GM12878 (cell line): Measurements from ENCODE around the gene PCSK5. TPM values are rescaled to one million over a fixed set of nuclear protein-coding genes. Genes with fewer than 3 reads are reported as not detected.

Experiments
- ATAC-seq: fragments of 200-7000 bp; cut with Tn5 transposase; 3 replicates; pipeline ENCODE4 v1.9.1; 2020; ENCODE audit warnings: mild to moderate bottlenecking, moderate library complexity
- BruUV-seq: library from RNA; stranded (reverse); fragments of 400-500 nt; replicated peaks from 2 replicates; lab custom pipeline; 2021; lab: Mats Ljungman, UMichigan
- CTCF ChIA-PET: fragments of 300-600 bp; sonication (Branson Sonifier 250); formaldehyde crosslinking; extraction: SDS; loops from one replicate; lab custom pipeline; 2021; ENCODE audit warnings: inconsistent platforms; lab: Yijun Ruan, JAX
- POLR2A ChIA-PET: fragments of 350-600 bp; formaldehyde crosslinking; extraction: SDS; loops from one replicate; lab custom pipeline; 2021; ENCODE audit warnings: inconsistent platforms; lab: Charles Lee
- RAD21 ChIA-PET: fragments of 300-600 bp; sonication (Branson Sonifier 250); formaldehyde crosslinking; loops from one replicate; lab custom pipeline; 2023; ENCODE audit warnings: antibody characterized with exemption; ENCODE audit not compliant: unreplicated experiment; lab: Charles Lee
- SMC1A ChIA-PET: fragments of 300-600 bp; sonication (Branson Sonifier 250); formaldehyde crosslinking; loops from one replicate; lab custom pipeline; 2023; ENCODE audit not compliant: unreplicated experiment, uncharacterized antibody; lab: Charles Lee
- DNase-seq: peaks from one replicate; pipeline ENCODE4 v3.0.0-alpha.2; 2011; ENCODE audit warnings: low read depth, low spot score
- FAIRE-seq: peaks from 3 replicates; lab custom pipeline; 2011; peaks lifted over from hg19 to GRCh38; lab: Jason Lieb, UNC
- H2AFZ ChIP-seq: 2 replicates; pipeline ENCODE4 v1.6.0; 2011; ENCODE audit warnings: low read depth, low read length, control low read depth; ENCODE audit not compliant: control insufficient read depth
- H3K27ac ChIP-seq: 2 replicates; pipeline ENCODE4 v1.5.1; 2011; ENCODE audit warnings: control low read depth; ENCODE audit not compliant: control insufficient read depth, insufficient read depth
- H3K27me3 ChIP-seq, 2 experiments: replicated peaks in 1 of 2; 2 replicates each; pipeline versions ENCODE4 v1.6.0 to v1.6.1; 2011; ENCODE audit warnings: low read length in 1 of 2; ENCODE audit not compliant: control insufficient read depth in 2 of 2, insufficient read depth in 2 of 2
- H3K36me3 ChIP-seq, 2 experiments: 2 replicates each; pipeline ENCODE4 v1.5.1; 2011; ENCODE audit warnings: low read length in 1 of 2; ENCODE audit not compliant: control insufficient read depth in 2 of 2, insufficient read depth in 2 of 2
- H3K4me1 ChIP-seq: 2 replicates; pipeline ENCODE4 v1.6.1; 2011; ENCODE audit warnings: mild to moderate bottlenecking, low read length, moderate library complexity, mixed read lengths; ENCODE audit not compliant: control insufficient read depth, insufficient read depth
- H3K4me2 ChIP-seq: 2 replicates; pipeline ENCODE4 v1.6.0; 2011; ENCODE audit warnings: control low read depth; ENCODE audit not compliant: control insufficient read depth, insufficient read depth
- H3K4me3 ChIP-seq: fragments of 200-600 bp; sonication (generic); 2 replicates; pipeline ENCODE4 v1.5.1; 2016
- H3K79me2 ChIP-seq: 2 replicates; pipeline ENCODE4 v1.6.0; 2011; ENCODE audit warnings: low read length; ENCODE audit not compliant: control insufficient read depth, insufficient read depth
- H3K9ac ChIP-seq: 2 replicates; pipeline ENCODE4 v1.8.0; 2011; ENCODE audit warnings: low read length, control low read depth, mixed read lengths; ENCODE audit not compliant: control insufficient read depth, insufficient read depth
- H3K9me3 ChIP-seq: replicated peaks from 3 replicates; pipeline ENCODE4 v1.5.1; 2011; ENCODE audit warnings: mild to moderate bottlenecking, low read length; ENCODE audit not compliant: control insufficient read depth, insufficient read depth
- H4K20me1 ChIP-seq: 2 replicates; pipeline ENCODE4 v1.6.0; 2011; ENCODE audit not compliant: control insufficient read depth, insufficient read depth
- ASH2L ChIP-seq: fragments of 300-600, 200-600 bp; sonication (generic); IDR thresholded peaks from 2 replicates; pipeline ENCODE4 v1.6.1; 2017; ENCODE audit warnings: low read depth, mild to moderate bottlenecking, borderline replicate concordance
- ATF2 ChIP-seq: IDR thresholded peaks from 2 replicates; pipeline ENCODE4 v1.6.1; 2012; ENCODE audit warnings: low read length, inconsistent platforms
- BCL3 ChIP-seq: IDR thresholded peaks from 2 replicates; pipeline ENCODE4 v1.6.1; 2011; ENCODE audit warnings: borderline replicate concordance, low read depth, mild to moderate bottlenecking, moderate library complexity, low read length; ENCODE audit not compliant: insufficient read depth, poor library complexity, severe bottlenecking
- BHLHE40 ChIP-seq, 2 experiments: fragments of 450-650 bp in 1 of 2; IDR thresholded peaks; 2 replicates each; pipeline ENCODE4 v1.6.1; 2011 to 2017; ENCODE audit warnings: low read depth in 2 of 2, borderline replicate concordance in 1 of 2, improper control_type of control experiment in 1 of 2, low read length in 1 of 2, mild to moderate bottlenecking in 1 of 2
- CHD4 ChIP-seq: fragments of 200-600 bp; sonication (generic); IDR thresholded peaks from 2 replicates; pipeline ENCODE4 v1.6.1; 2016; ENCODE audit warnings: mild to moderate bottlenecking
- CTCF ChIP-seq, 3 experiments: IDR thresholded peaks in 2 of 3; conservative IDR thresholded peaks in 1 of 3; 2 replicates each; pipeline ENCODE4 v1.5.1; 2011; ENCODE audit warnings: low read depth in 3 of 3, low read length in 3 of 3, mild to moderate bottlenecking in 3 of 3, control low read depth in 2 of 3, moderate library complexity in 2 of 3, inconsistent platforms in 1 of 3, mixed read lengths in 1 of 3; ENCODE audit not compliant: control insufficient read depth in 2 of 3, insufficient read depth in 1 of 3; ENCODE audit errors: extremely low read depth in 1 of 3
- EED ChIP-seq: sonication (generic); IDR thresholded peaks from 2 replicates; pipeline ENCODE4 v1.6.1; 2016; ENCODE audit warnings: antibody characterized with exemption, low read depth
- ETV6 ChIP-seq, 2 experiments: fragments of 450-650 bp in 1 of 2; IDR thresholded peaks in 1 of 2; conservative IDR thresholded peaks in 1 of 2; 2 replicates each; pipeline ENCODE4 v1.6.1; 2014; ENCODE audit warnings: antibody characterized with exemption in 1 of 2, borderline replicate concordance in 1 of 2, low read depth in 1 of 2, mild to moderate bottlenecking in 1 of 2, moderate library complexity in 1 of 2
- HSF1 ChIP-seq: fragments of 150-350 bp; IDR thresholded peaks from 2 replicates; pipeline ENCODE4 v1.6.1; 2014; ENCODE audit warnings: mild to moderate bottlenecking, low read depth, low read length
- RBBP5 ChIP-seq: fragments of 200-600 bp; sonication (generic); conservative IDR thresholded peaks from 2 replicates; pipeline ENCODE4 v1.6.1; 2016
- RFX5 ChIP-seq: IDR thresholded peaks from 2 replicates; pipeline ENCODE4 v1.6.1; 2011; ENCODE audit warnings: low read depth, low read length, improper control_type of control experiment
- SMARCA5 ChIP-seq: fragments of 450-650 bp; IDR thresholded peaks from 2 replicates; pipeline ENCODE4 v1.6.1; 2017; ENCODE audit warnings: mild to moderate bottlenecking
- STAT3 ChIP-seq: IDR thresholded peaks from 2 replicates; pipeline ENCODE4 v1.6.1; 2011; ENCODE audit warnings: low read depth, low read length, improper control_type of control experiment
- SUPT20H ChIP-seq: IDR thresholded peaks from 2 replicates; pipeline ENCODE4 v1.6.1; 2011; ENCODE audit warnings: low read depth, mild to moderate bottlenecking, low read length, moderate library complexity, borderline replicate concordance; ENCODE audit not compliant: control insufficient read depth
- ZNF274 ChIP-seq: IDR thresholded peaks from one replicate; pipeline ENCODE4 v1.8.0; 2011; ENCODE audit not compliant: insufficient read length, insufficient read depth
- WGBS: methylation state at CpG from one replicate; pipeline ENCODE4 v1.1.6; 2016; ENCODE audit warnings: low lambda C conversion rate; ENCODE audit not compliant: insufficient replicate concordance, insufficient coverage; ENCODE audit errors: missing lambda C conversion rate; 5-methylcytosine and 5-hydroxymethylcytosine counted together
- in situ Hi-C: fragments of 300-500 bp; cut with MboI; formaldehyde crosslinking; loops from 9 replicates; pipeline ENCODE4 v1.14.3; 2018; ENCODE audit warnings: mixed read lengths
- intact Hi-C: fragments of 100-400 bp; cut with micrococcal nuclease; formaldehyde crosslinking; loops from one replicate; pipeline ENCODE4 v1.14.2; 2022; ENCODE audit not compliant: unreplicated experiment
- polyA plus RNA-seq, 11 experiments: library from polyadenylated mRNA; depleted of rRNA in 4 of 11; unstranded in 6 of 11; stranded (reverse) in 5 of 11; fragments of >200 nt; fragmentation: Nextera tagmentation in 4 of 11; fragmentation: Illumina TruSeq in 1 of 11; extraction: Ambion mirVana in 4 of 11; extraction: Trizol in 1 of 11; gene quantifications; 1 replicate in 1 of 11; 2 replicates in 10 of 11; pipeline versions ENCODE4 v1.2.1 to v1.2.3, GENCODE V29; 2011 to 2016; ENCODE audit warnings: inconsistent platforms in 2 of 11, missing spikeins in 2 of 11, low read depth in 1 of 11
- total RNA-seq, 4 experiments: library from RNA; depleted of rRNA in 3 of 4; stranded (reverse); fragments of >200 nt in 3 of 4; fragmentation: Illumina TruSeq in 1 of 4; extraction: Trizol in 1 of 4; gene quantifications; 2 replicates each; pipeline versions ENCODE4 v1.2.1 to v1.2.3, GENCODE V29; 2013 to 2021

Gene PCSK5
- total and polyA plus RNA-seq, 10 of the 15 experiments (the other 5 are each of a cell fraction or from before 2014, with no cell fraction given), result 0.01 to 0.13 (median 0.04) TPM; not detected in 3

GRCh38 chr9:76294301-76294700 lies 403.8 kb downstream of the PCSK5 start (continued):
- TF ChIP-seq CTCF (IDR thresholded peaks at IDR 0.05 in 2 of 3, conservative IDR thresholded peaks at IDR 0.05 in 1 of 3; ENCODE audit: control insufficient read depth in 2 of 3, extremely low read depth in 1 of 3, insufficient read depth in 1 of 3, low read depth in 3 of 3, low read length in 3 of 3), result no peak
- no peak for TF ChIP-seq ZNF274
- TF ChIP-seq STAT3, result no peak
- no peak for TF ChIP-seq EED
- no peak for TF ChIP-seq RBBP5
- TF ChIP-seq RFX5, result no peak
- TF ChIP-seq BHLHE40 (IDR thresholded peaks at IDR 0.05; ENCODE audit: borderline replicate concordance in 1 of 2, low read depth in 2 of 2, low read length in 1 of 2), result no peak

- no peaks in the 10 kb centered on the region; a peak in 1 of 4 replicates for H3K27me3 ChIP-seq
- no peak for FAIRE-seq
- H3K27ac ChIP-seq, result no peak overlapping the region
- no peak overlapping the region for H2AFZ ChIP-seq
- intact Hi-C loops (loop anchor here (10.0 kb wide), 1 partner anchor 1102 kb away; no protein-coding TSS in a partner anchor), in situ Hi-C loops (no loop called here)
- ChIA-PET POLR2A (no interaction called here), SMC1A (no interaction called here), CTCF (interaction anchor here (1.3 kb wide), 1 partner anchor 430 kb away, joined by 3 read pairs; no protein-coding TSS in a partner anchor), RAD21 (no interaction called here)
- H3K9ac ChIP-seq, result no peak overlapping the region
- H3K4me1 ChIP-seq, result no peaks in the 10 kb centered on the region; the same call in 1 of the 2 replicates
- no peaks in the 10 kb centered on the region; the same call in 2 of the 3 replicates for H3K9me3 ChIP-seq
- H4K20me1 ChIP-seq, result no peaks in the 10 kb centered on the region
- H3K36me3 ChIP-seq, result no peaks in the 10 kb centered on the region
- no peak for DNase-seq
- no peak for ATAC-seq
- H3K4me2 ChIP-seq, result no peak overlapping the region
- no peak overlapping the region for H3K4me3 ChIP-seq
- H3K79me2 ChIP-seq, result no peaks in the 10 kb centered on the region
- 47% methylated on average over 11 of the region's 11 CpGs for WGBS
- BruUV-seq, result no TSS peak
- no peak for TF ChIP-seq BCL3
- no peak for TF ChIP-seq ATF2
- TF ChIP-seq HSF1, result no peak
- TF ChIP-seq ETV6 (conservative IDR thresholded peaks at IDR 0.05 in 1 of 2, IDR thresholded peaks at IDR 0.05 in 1 of 2; ENCODE audit: borderline replicate concordance in 1 of 2, low read depth in 1 of 2), result no peak
- no peak for TF ChIP-seq SUPT20H
- TF ChIP-seq ASH2L, result no peak
- no peak for TF ChIP-seq SMARCA5
- TF ChIP-seq CHD4, result no peak
Observed at GRCh38 chr9:76296561-76297310, 406.3 kb downstream of the PCSK5 start.
